ENCODE results near the gene FAM227B.
"Not testable (repeated sequence)": the region's sequence is repeated elsewhere in the genome, so short reads cannot be mapped to it uniquely, and the experiment has no call there.

The FAM227B gene, protein sequence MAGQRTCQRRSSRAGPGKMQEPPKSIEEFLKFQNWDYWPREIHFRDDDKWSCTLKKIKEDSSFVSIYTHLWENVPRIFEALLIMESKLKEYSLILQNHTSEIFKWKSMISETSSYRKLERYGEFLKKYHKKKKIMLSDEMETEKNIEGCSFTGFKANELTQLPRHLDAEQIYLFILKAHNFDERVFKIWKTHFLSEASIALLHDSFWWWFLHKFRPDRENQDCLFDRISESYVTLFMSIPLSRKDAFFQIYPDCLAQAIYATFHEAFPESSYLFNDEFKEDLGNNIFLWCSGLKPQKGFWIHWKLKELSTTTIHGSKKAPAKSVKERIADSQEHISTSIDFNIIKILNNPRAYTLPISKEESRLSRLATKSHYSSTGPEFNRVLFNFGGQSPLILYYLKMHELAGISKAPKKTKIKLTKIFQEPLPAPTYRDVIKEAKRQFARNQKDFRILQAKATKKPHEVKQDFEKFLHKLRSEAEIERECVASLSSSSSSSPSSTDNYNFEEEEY

DNA sequence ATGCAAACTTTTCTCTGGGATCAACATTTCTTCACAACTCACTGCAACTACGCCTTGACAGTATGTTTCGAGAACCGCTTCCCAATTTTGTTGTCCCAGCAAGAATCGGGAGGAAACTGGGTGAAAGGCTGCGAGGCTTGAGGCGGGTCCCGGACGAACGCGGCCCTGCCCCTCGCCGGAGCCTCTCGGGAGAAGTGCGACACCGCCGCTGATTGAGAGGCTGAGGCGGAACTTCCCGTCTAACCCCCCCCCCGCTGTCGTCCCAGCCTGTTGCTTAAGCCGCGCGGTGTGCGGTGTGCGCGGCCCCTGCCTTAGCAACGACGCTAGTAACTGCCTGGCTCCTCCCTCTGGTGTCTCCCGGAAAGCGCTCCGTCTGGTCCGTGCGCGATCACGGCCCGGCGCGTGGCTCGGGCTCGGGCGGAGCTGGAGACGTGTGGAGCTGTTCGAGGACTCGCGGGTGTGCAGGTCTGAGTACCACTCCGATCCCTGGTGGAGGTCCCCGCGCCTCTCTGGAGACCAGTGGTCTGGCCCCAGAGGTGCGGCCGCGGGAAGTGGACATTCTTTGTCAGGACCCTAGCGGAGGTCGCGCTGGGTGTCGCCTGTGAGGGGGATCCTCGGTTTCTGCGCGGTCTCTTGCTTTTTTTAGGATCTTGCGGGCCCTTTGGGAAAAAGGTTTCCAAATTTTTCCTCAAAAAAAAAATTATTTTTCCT, at the start of gene FAM227B, which contains the start of gene DTWD1:
Gene FAM227B, minus strand, starts transcription at position 161 of the 711 bp plus-strand sequence. CDS start 5,647 bp downstream, outside the sequence.
Gene DTWD1, plus strand, starts transcription at position 391 of the 711 bp plus-strand sequence. CDS start 4,120 bp downstream, outside the sequence.
- peak; percentile 91 for DNase-seq

DNA sequence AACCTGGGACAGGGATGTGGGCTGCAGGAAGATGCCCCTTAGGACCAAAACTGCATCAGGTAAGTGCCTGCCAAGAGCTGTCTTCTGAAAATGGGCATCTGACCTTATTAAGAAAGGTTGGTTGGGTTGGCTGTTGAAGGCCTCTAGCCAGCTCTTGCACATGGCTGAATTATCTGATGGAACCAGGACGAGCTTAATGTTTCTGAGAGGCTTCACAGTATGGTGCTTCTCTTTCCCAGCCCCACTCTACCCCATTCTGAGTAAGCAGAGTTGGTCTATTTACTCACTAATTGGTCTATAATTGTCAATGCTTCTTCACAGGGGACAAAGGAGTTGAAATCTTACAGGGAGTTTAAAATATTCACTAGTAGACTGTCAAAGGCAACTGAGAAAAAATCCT, 48.7 kb upstream of the FAM227B start:
- DNase-seq: no peak

DNA sequence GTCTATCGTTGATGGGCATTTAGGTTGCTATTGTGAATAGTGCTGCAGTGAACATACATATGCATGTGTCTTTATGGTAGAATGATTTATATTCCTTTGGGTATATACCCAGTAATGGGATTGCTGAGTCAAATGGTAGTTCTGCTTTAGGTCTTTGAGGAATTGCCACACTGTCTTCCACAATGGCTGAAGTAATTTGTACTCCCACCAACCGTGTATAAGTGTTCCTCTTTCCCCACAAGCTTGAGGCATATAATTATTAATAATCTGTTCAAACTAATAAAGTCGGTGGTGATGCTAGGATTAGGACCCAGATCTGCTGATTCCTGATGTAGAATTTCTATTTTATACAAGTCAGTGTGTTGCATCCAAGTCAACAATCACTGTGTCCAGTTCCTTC, 45.9 kb upstream of the FAM227B start:
- DNase-seq: not testable (repeated sequence)

DNA sequence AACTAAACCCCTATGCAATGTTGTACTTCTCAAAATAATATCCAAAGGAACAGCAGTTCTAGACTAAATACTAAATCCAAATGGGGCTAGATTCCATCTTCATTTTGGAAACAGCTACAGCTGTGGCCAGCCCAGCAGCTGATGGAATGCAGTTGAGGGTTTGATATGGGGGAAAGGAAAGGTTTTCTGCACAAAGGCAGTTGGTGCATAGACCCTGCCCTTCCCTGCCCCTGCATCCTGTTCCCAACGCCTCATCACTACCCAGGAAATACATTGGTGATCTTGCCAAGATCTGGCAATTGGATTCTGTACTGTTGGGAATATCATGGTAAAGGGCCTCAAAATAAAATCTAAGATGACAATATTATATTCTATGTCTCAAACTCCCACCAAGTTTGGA, 44.1 kb upstream of the FAM227B start:
- DNase-seq: no peak

DNA sequence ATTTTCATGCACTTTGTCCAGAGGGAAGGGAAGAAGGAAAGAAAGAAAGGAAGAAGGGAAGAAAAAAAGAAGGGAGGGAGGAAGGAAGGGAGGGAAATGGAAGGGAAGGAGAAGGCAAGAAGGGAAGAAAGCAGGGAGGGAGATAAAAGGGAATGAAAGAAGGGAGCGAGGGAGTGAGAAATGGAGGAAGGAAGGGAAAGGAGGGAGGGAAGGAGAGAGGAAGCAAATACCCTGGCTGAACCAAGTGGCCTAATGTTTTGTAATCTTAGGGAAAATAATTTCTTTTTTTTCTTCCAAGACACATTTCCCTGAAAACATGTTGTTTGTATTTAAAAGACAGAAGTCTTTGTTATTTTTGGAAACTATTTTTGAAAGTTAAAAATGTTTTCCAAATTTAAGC, 36.1 kb upstream of the FAM227B start:
- no peak for DNase-seq

DNA sequence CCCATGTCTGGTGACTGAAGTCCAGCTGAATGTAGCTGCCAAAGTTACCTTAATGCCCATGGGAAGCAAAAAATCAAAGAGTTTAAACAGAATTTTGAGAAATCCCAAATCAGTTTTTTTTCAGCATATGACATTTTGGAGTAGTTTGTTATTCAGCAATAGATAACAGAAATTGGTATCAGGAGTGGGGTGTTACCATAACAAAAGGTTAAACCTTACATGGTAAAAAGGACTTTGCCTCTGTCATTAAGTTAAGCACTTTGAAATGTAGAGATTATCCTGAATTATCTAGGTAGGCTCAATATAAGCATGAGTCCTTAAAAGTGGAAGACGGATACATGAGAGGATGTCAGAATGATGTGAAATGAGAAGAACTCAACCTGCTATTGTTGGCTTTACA, 32.3 kb upstream of the FAM227B start:
- DNase-seq: no peak

DNA sequence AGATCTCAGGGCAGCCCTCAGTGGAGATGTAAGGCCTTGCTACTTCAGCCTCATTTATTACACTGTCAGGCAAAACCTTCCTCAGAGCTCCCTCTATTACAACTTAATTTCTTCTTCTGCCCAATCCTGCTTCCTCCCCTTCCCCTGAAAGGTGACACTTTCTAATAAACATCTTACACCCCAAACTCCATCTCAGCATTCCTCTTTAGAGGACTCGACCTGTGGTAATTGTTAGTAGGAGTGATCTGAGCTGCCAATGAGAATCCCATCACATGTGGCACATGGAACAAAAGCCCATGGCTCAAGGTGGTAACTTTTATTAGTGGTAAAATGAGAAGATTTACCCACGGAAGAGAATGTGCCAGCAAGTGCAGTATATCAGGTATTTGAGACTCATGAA, 30.1 kb upstream of the FAM227B start:
- no peak for DNase-seq

DNA sequence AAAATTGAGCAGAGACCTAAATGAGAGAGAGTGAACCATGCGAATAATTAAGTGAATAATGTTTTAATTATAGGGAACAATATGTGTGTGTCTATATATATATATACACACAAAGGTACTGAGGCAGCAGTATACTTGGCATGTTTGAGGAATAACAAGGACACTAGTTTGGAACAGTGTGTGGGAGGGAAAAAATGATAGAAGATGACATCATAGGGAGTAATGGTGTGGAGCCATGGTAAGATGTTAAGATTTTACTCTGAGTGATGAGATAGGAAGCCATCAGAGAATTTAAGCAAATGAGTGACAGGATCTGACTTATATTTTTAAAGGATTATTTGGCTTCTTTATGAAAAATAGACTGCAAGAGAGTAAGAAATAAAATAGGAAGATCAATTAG, 29.4 kb upstream of the FAM227B start:
- DNase-seq: no peak

DNA sequence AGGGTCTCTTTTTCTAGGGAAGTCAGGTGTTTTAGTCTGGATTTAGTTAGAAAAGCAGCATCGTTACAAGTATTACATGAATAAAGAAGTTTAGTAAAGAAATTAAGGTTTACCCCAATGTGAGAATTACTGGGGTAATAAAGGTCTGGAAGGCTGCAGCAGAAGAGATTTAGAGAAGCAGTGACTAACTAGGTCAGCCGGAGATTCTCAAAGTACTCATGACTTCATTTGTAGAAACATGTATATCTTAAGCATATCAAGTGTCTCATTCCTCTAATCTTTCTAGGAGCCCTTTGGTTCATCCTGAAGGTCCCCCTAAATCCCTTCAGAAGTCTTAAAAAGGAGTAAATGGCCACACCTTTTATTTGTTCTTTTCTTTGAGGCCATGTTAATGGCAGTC, 26.3 kb upstream of the FAM227B start:
- DNase-seq: no peak

DNA sequence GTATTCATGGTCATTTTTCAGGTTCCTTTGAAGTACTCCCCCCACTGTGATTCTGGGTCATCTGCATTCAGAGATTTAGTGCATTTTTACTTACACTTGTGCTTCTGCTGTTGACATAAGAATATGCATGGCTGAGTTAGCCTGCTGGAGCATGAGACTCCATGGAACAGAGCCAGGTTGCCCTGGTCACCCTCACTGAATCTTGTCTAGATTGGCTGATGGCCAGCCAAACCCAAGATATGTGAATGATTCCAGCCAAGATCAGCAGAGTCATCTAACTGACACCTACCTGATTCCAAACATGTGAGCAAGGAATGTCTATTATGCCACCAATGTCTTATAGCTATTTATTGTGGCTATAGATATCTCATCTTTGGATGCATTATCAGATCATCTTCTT, 25.3 kb upstream of the FAM227B start:
- no peak for DNase-seq

DNA sequence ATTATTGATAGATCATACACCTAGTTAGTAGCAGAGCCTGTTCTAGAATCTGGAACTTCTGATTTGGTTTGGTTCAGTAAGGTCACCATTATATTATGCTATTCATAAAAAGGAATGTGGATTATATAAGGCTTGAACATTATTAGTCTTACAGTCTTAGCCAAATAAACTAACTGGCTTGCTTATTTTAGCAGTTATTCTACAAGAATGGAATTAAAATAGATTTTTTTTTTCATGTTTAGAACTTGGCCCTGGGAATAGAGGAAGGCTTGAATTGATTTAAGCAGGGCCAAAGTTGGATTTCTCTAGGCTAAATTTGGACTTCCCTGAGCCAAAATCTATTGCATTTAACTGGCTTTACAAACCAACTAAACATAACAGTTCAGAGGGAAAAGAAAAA, 24.7 kb upstream of the FAM227B start:
- DNase-seq: no peak

DNA sequence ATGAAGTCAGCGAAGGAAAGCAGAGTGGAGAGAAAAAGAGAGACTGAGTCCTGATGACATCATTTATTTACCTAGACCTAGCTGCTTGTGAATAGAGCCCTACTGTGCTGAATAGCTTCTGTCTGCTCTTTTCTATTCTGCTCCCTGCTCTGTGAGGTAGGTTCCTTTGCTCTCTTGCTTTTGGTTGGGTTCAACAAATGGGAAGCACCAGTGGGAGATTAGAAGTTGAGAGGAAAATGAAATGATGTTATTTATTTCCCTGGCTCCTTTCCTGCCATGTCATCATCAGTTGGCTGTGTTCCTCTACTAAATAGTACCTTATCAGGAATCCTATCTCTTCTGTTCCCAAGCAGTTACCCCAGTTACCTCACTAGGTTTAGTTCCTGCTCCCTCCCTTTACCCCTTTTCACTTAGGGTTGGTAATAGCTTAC, 23.8 kb upstream of the FAM227B start:
- DNase-seq: no peak

DNA sequence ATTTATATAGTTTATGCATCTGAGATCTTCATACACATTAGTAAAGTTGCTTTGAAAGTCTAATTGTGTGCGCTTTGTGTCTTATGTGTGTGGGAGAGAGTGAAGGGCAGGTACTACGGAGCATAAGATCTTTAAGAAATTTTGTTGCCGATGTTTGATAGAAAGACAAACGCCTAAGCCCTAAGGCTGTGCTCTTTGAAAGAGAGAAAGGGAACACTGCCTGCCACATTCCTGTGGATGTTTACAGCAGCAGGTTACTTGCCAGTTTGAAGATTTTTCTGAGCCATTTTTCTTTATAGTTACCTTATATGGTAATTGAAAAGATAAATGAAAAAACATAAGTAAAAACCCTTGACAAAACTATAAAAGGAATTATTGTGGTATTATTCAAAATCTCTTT, 17.2 kb upstream of the FAM227B start:
- no peak for DNase-seq

DNA sequence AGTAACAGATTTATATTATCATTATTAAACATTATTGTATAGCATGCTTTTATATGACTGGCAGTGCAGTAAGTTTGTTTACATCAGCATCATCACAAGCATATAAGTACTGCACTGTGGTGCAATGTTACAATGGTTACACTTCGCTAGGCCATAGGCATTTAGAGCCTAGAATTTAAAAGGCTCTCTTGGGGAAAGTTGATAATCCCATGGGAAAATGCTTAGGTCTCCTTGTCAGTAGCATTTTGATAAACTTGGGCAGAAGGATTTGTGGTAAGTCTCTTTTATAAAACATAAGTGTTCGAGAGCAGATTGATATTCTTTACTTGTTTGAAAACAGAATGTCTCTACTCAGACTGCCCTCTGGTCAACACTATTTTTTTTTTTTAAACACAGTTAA, 7.8 kb upstream of the FAM227B start:
- DNase-seq: no peak

DNA sequence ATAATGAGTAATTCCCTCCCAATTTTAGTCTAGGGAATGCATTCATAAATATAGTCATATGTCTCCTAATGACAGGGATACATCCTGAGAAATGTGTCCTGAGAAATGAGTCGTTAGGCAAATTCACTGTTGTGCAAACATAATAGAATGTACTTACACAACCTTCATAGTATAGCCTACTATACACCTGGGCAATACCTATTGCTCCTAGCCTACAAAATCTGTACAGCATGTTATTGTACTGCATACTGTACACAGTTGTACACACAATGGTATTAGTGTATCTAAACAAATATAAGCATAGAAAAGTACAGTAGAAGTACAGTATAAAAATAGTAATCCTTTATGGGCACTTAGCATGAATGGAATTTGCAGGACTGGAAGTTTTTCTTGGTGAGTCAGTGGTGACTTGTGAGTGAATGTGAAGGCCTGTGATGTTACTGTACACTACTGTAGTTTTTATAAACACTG, 6.8 kb upstream of the FAM227B start:
- DNase-seq: no peak

DNA sequence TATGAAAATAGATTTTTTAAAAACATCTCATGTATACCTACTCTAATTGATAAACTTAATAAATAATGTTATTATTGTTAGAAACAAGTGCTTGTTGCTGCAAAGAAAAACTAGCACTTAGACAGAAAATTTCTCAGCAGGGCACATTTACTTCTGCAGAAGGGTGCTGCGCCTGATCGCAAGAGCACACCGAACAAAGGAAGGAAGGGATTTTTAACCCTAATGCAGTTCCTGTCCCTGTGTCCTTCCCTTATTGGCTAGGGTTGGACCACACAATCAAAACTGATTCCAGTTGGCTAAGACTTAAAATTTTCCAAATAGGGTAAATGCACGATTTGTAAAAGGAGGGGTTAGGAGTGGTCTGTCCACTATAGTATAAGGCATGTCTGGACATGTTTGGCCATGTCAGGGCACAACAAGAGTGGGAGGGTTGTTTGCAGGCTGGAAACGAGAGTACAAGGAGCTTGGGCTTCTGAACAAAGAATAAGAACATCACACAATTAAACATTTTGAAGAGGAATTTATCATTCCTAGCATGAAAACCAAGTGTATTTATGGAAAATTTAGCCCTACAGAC, 4.9 kb upstream of the FAM227B start:
- DNase-seq: no peak

DNA sequence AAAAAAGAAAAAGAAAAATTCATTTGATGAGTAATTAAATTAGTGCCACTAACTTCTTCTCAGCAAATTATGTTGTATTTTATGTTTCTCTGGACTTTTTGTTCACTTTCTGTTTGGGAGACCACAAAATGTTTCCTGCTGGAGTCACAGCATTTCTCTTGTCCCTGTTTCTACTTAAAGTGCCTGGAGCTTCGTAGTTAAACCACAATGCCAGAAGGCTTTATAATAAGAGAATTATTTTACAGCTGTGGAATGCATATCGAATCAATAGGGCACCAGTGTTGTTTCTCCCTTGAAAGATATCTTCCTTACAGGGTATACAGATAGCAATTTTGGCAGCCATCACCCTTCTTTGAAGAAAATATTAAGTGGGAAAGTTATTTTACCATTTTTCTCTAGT, 3.4 kb upstream of the FAM227B start:
- DNase-seq: no peak

DNA sequence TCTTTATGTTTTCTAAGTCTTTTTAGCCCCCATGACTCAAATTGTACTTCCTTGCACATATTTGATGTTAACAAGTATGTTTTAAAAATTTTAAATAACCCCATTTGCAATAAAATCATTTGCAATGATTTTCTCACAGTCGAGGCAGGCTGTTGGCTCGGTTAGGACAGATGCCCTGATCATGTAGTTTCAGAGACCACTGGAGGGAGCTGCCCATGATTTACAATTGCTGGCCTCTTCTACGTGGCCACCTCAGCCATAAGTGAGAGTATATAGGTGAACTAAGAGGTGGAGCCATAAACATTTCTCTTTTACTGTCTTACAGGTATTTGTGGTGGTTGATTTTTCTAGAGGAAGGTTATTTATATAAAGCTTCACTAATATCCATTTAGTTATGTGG, 1.9 kb upstream of the FAM227B start:
- DNase-seq: no peak

DNA sequence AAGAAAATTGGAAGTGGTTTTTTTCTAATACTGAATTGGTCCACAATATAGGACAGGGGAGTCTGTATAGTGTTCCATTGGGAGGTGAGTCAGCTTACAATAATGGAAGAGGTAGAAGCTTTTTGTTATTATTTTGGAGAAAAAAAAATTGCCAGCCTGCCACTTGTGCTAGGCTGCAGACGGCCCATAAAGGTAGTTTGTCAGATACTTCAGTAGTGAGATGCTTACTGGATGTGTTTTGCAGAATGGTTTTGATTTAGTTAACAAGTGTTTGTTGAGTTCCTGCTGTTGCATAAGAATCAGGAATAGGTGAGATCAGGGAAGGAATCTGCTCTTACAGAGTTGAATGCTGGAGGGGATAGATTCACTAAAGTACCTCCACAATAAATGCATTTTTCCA, 1.3 kb upstream of the FAM227B start:
- DNase-seq: no peak

DNA sequence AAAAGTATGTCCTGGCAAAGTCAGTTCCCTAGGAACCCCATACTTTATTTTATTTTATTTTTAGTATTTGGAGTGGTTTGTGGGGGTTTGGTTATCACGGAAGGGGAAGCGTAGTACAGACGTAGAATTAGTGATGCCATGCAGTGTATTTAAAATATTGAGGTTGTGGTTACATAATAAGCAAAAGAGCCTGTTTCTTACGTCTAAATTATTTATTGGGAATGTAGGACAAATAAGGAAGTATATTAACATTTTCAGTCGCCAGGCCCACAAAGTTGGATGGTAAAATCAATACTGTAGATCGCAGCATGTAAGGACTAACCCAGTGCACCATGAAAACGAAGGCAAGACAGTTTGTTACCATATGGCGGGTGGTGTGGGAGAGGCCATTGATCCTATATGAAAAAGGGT, 788 bp upstream of the FAM227B start:
- DNase-seq: peak; percentile 68

DNA sequence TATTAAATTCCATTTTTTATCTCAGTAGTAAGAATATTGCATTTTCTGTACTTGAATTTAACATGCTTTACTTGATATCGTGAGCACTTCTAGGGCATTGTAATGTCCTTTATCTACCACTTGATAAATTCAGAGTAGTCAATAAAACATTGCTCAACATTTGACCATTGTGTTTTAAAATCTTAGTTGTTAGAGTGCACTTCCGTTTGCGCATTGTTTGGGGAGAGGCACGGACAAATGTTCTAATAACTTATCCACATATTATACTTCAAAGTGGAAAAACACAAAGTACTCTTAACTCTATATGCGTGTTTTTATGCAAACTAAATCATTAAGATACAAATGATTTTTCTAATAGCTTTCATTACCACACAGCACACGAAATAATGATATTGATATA, 419 bp downstream of the FAM227B start:
- no peak for DNase-seq

DNA sequence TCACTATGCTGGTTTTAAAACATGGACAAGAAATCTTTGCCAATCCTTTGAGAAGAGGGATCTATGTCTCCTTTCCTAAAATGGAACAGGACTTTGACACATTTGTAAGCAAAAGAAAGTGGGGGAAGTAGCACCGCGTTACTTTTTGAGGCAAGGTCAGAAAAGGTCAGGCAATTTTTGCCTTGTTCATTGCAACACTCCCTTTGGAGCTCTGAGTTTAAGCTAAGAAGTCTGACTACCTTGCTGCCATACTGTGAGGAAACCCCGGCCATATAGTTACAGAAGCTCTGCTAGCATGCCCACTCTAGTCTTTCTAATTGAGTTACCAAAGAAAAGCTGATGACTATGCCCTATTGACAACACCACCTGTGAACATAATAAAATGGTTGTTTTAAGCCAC, 1.4 kb downstream of the FAM227B start:
- DNase-seq: no peak

DNA sequence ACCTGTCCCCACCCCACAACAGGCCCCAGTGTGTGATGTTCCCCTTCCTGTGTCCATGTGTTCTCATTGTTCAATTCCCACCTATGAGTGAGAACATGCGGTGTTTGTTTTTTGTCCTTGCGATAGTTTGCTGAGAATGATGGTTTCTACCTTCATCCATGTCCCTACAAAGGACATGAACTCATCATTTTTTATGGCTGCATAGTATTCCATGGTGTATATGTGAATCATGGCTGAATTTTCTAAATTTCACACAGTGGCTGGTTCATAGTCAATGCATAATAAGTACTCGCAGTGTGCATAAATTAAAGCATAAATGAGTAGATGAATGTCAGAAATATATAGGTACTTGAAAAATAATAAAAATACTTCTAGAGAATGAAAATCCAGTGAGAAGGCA, 8.4 kb downstream of the FAM227B start:
- not testable (repeated sequence) for DNase-seq

Data from KG1 (cell line).